K562 (cell line): ENCODE results near the gene ARMC2. TPM values are rescaled to one million over a fixed set of nuclear protein-coding genes. Genes with fewer than 3 reads are reported as not detected.

ENCODE experiments used
- CBX3 ChIP-seq, 2 experiments: IDR thresholded peaks; 1 replicate in 1 of 2; 2 replicates in 1 of 2; pipeline ENCODE4 v1.6.1; 2012; ENCODE audit warnings: inconsistent platforms in 2 of 2, low read length in 2 of 2, borderline replicate concordance in 1 of 2, control low read depth in 1 of 2
- CREB1 ChIP-seq, 2 experiments: sonication (generic) in 1 of 2; formaldehyde crosslinking in 1 of 2; IDR thresholded peaks; 2 replicates each; pipeline versions ENCODE4 v1.6.1 to v1.8.0; 2012 to 2022; ENCODE audit warnings: inconsistent platforms in 1 of 2, mild to moderate bottlenecking in 1 of 2, missing genetic modification reagents in 1 of 2, moderate library complexity in 1 of 2
- FOXJ3 ChIP-seq: sonication (generic); formaldehyde crosslinking; IDR thresholded peaks from 2 replicates; pipeline ENCODE4 v1.4.0; 2020; ENCODE audit warnings: mild to moderate bottlenecking, missing genetic modification reagents
- HDAC2 ChIP-seq: fragments of 450-650 bp; IDR thresholded peaks from 2 replicates; pipeline ENCODE4 v1.6.1; 2016; ENCODE audit warnings: mild to moderate bottlenecking
- HSF4 ChIP-seq: fragments of 250-450 bp; sonication (Bioruptor Pico); IDR thresholded peaks from 2 replicates; pipeline ENCODE4 v2.1.2; 2022; ENCODE audit warnings: mild to moderate bottlenecking, moderate library complexity, borderline replicate concordance
- IFI16 ChIP-seq: fragments of 250-450 bp; sonication (Bioruptor Pico); IDR thresholded peaks from 2 replicates; pipeline ENCODE4 v2.1.2; 2022; ENCODE audit warnings: mild to moderate bottlenecking, inconsistent platforms
- MTA3 ChIP-seq: fragments of 450-650 bp; formaldehyde crosslinking; IDR thresholded peaks from 2 replicates; pipeline ENCODE4 v1.6.1; 2017; ENCODE audit warnings: mild to moderate bottlenecking, borderline replicate concordance
- NR1H2 ChIP-seq: sonication (generic); formaldehyde crosslinking; IDR thresholded peaks from 2 replicates; pipeline ENCODE4 v1.4.0; 2020; ENCODE audit warnings: mild to moderate bottlenecking, missing genetic modification reagents
- OTX1 ChIP-seq: fragments of 450-650 bp; formaldehyde crosslinking; IDR thresholded peaks from 2 replicates; pipeline ENCODE4 v1.4.0; 2022; ENCODE audit warnings: mild to moderate bottlenecking
- TARDBP ChIP-seq: fragments of 450-650 bp; IDR thresholded peaks from 2 replicates; pipeline ENCODE4 v1.6.1; 2016
- TEAD4 ChIP-seq, 2 experiments: sonication (generic) in 1 of 2; formaldehyde crosslinking in 1 of 2; IDR thresholded peaks; 2 replicates each; pipeline versions ENCODE4 v1.6.1 to v1.8.0; 2012 to 2022; ENCODE audit warnings: borderline replicate concordance in 1 of 2, inconsistent platforms in 1 of 2, low read length in 1 of 2, mild to moderate bottlenecking in 1 of 2, missing genetic modification reagents in 1 of 2
- polyA plus RNA-seq, 8 experiments: library from polyadenylated mRNA; depleted of rRNA in 4 of 8; stranded (reverse) in 5 of 8; unstranded in 3 of 8; fragments of >200 nt; fragmentation: Nextera tagmentation in 2 of 8; fragmentation: Illumina TruSeq in 1 of 8; extraction: Ambion mirVana in 2 of 8; extraction: Trizol in 1 of 8; gene quantifications; 2 replicates each; pipeline versions ENCODE4 v1.2.1 to v1.2.3, GENCODE V29; 2011 to 2014; ENCODE audit warnings: inconsistent platforms in 1 of 8, missing spikeins in 1 of 8
- total RNA-seq, 7 experiments: library from RNA; depleted of rRNA in 6 of 7; stranded (reverse); fragments of >200 nt in 6 of 7; fragmentation: Illumina TruSeq in 2 of 7; extraction: Trizol in 2 of 7; gene quantifications; 2 replicates each; pipeline versions ENCODE4 v1.2.1 to v1.2.3, GENCODE V29; 2011 to 2021; ENCODE audit warnings: low replicate concordance in 1 of 7
- TF ChIP-seq, protein P1 (sequence below): sonication (generic); formaldehyde crosslinking; IDR thresholded peaks from 2 replicates; pipeline ENCODE4 v1.9.0; 2022; ENCODE audit warnings: mild to moderate bottlenecking, missing genetic modification reagents
- TF ChIP-seq, protein P2 (sequence below): sonication (generic); formaldehyde crosslinking; IDR thresholded peaks from 2 replicates; pipeline ENCODE4 v1.8.0; 2022; ENCODE audit warnings: mild to moderate bottlenecking, low read depth, missing genetic modification reagents
- TF ChIP-seq, protein P3 (sequence below): fragments of 450-650 bp; IDR thresholded peaks from 2 replicates; pipeline ENCODE4 v1.6.1; 2016; ENCODE audit warnings: low read depth
- TF ChIP-seq, protein P4 (sequence below): fragments of 200-800 bp; sonication (Bioruptor generic); IDR thresholded peaks from 2 replicates; pipeline ENCODE4 v1.6.1; 2017; ENCODE audit warnings: missing genetic modification characterization, missing compliant biosample characterization

Gene ARMC2
- total and polyA plus RNA-seq, 9 of the 15 experiments (the other 6 are each of a cell fraction or from before 2014, with no cell fraction given), result 0.14 to 3.0 (median 0.82) TPM

DNA sequence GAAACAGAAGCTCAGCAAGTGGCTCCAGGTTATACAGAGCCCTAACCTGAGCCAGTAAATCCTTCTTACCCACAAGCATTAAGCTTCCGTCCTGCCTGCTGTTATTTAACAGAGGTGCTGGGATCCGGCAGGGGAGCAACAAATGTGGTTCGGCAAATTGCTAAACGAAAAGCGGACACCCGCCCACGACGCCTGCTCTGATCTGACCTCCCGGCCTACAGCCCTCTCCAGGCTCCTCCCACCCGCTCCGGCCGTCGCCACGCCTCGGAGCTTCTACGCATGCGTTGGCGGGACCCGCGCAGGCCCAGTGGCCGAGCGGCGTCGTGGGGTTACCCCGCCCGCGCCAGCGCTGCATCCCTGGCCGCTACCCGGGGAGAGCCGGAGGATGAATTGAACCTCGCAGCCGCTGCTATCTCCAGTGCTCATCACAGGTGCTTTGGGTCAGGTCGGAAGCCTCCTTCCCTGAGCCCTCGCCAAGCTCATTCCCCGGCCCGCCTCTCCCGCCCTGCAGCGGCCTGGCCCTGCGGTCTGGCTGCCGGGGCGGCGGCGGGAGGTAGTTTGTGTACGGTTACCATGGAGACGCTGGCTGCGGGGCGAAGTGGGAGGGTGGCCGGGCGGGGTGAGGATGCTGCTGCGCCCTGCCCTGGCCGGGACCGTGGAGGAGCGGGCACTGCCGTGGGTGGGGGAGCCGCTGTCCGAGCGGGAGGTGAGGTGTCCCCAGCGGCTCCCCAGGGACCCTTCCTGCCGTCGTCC, at the start of gene ARMC2 (continued):
- no peak for TF ChIP-seq OTX1
- TF ChIP-seq, protein P1, sequence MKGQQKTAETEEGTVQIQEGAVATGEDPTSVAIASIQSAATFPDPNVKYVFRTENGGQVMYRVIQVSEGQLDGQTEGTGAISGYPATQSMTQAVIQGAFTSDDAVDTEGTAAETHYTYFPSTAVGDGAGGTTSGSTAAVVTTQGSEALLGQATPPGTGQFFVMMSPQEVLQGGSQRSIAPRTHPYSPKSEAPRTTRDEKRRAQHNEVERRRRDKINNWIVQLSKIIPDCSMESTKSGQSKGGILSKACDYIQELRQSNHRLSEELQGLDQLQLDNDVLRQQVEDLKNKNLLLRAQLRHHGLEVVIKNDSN (CRISPR knock-in tag), result no peak; the same call in 1 of the 2 replicates
- TF ChIP-seq, protein P2, sequence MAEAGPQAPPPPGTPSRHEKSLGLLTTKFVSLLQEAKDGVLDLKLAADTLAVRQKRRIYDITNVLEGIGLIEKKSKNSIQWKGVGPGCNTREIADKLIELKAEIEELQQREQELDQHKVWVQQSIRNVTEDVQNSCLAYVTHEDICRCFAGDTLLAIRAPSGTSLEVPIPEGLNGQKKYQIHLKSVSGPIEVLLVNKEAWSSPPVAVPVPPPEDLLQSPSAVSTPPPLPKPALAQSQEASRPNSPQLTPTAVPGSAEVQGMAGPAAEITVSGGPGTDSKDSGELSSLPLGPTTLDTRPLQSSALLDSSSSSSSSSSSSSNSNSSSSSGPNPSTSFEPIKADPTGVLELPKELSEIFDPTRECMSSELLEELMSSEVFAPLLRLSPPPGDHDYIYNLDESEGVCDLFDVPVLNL (CRISPR knock-in tag), result peak; percentile 73; the same call in 1 of the 2 replicates
- TF ChIP-seq IFI16 (CRISPR knock-in tag), result no peak
- no peak for TF ChIP-seq HSF4 (CRISPR knock-in tag)
- peak; percentile 44; the same call in 1 of the 2 replicates for TF ChIP-seq MTA3
- 0 out of 3 replicates have a peak, but pooled peaks of 1 of the 2 experiments have one; percentile 51 for TF ChIP-seq CBX3 (IDR thresholded peaks at IDR 0.05; ENCODE audit: borderline replicate concordance in 1 of 2, low read length in 2 of 2)
- no peak for TF ChIP-seq TEAD4 (IDR thresholded peaks at IDR 0.05; ENCODE audit: low read length)
- TF ChIP-seq TEAD4 (CRISPR knock-in tag; IDR thresholded peaks at IDR 0.05; ENCODE audit: borderline replicate concordance), result 0 out of 2 replicates have a peak, but pooled peaks have one; percentile 43
- TF ChIP-seq, protein P3, sequence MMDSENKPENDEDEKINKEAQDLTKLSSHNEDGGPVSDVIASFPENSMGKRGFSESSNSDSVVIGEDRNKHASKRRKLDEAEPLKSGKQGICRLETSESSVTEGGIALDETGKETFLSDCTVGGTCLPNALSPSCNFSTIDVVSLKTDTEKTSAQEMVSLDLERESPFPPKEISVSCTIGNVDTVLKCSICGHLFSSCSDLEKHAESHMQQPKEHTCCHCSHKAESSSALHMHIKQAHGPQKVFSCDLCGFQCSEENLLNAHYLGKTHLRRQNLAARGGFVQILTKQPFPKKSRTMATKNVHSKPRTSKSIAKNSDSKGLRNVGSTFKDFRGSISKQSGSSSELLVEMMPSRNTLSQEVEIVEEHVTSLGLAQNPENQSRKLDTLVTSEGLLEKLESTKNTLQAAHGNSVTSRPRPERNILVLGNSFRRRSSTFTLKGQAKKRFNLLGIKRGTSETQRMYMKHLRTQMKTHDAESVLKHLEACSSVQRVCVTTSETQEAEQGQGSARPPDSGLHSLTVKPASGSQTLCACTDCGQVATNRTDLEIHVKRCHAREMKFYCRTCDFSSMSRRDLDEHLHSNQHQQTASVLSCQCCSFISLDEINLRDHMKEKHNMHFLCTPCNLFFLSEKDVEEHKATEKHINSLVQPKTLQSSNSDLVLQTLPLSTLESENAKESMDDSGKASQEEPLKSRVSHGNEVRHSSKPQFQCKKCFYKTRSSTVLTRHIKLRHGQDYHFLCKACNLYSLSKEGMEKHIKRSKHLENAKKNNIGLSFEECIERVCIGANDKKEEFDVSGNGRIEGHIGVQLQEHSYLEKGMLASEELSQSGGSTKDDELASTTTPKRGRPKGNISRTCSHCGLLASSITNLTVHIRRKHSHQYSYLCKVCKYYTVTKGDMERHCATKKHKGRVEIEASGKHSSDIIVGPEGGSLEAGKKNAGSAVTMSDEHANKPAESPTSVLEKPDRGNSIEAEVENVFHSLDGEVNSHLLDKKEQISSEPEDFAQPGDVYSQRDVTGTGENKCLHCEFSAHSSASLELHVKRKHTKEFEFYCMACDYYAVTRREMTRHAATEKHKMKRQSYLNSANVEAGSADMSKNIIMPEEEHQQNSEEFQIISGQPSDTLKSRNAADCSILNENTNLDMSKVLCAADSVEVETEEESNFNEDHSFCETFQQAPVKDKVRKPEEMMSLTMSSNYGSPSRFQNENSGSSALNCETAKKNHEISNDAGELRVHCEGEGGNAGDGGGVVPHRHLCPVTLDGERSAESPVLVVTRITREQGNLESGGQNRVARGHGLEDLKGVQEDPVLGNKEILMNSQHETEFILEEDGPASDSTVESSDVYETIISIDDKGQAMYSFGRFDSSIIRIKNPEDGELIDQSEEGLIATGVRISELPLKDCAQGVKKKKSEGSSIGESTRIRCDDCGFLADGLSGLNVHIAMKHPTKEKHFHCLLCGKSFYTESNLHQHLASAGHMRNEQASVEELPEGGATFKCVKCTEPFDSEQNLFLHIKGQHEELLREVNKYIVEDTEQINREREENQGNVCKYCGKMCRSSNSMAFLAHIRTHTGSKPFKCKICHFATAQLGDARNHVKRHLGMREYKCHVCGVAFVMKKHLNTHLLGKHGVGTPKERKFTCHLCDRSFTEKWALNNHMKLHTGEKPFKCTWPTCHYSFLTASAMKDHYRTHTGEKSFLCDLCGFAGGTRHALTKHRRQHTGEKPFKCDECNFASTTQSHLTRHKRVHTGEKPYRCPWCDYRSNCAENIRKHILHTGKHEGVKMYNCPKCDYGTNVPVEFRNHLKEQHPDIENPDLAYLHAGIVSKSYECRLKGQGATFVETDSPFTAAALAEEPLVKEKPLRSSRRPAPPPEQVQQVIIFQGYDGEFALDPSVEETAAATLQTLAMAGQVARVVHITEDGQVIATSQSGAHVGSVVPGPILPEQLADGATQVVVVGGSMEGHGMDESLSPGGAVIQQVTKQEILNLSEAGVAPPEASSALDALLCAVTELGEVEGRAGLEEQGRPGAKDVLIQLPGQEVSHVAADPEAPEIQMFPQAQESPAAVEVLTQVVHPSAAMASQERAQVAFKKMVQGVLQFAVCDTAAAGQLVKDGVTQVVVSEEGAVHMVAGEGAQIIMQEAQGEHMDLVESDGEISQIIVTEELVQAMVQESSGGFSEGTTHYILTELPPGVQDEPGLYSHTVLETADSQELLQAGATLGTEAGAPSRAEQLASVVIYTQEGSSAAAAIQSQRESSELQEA, result no peak
- TF ChIP-seq, protein P4, sequence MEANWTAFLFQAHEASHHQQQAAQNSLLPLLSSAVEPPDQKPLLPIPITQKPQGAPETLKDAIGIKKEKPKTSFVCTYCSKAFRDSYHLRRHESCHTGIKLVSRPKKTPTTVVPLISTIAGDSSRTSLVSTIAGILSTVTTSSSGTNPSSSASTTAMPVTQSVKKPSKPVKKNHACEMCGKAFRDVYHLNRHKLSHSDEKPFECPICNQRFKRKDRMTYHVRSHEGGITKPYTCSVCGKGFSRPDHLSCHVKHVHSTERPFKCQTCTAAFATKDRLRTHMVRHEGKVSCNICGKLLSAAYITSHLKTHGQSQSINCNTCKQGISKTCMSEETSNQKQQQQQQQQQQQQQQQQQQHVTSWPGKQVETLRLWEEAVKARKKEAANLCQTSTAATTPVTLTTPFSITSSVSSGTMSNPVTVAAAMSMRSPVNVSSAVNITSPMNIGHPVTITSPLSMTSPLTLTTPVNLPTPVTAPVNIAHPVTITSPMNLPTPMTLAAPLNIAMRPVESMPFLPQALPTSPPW, result peak; percentile 89
- 0 out of 2 replicates have a peak, but pooled peaks have one; percentile 47 for TF ChIP-seq TARDBP
- no peak for TF ChIP-seq NR1H2 (CRISPR knock-in tag)
- TF ChIP-seq HDAC2, result peak; percentile 94
- TF ChIP-seq CREB1 (IDR thresholded peaks at IDR 0.05), result peak; percentile 21; the same call in 1 of the 2 replicates
- TF ChIP-seq CREB1 (CRISPR knock-in tag; IDR thresholded peaks at IDR 0.05), result peak; percentile 56
- peak; percentile 57; the same call in 1 of the 2 replicates for TF ChIP-seq FOXJ3 (CRISPR knock-in tag)
